Body of pancreas (tissue), 4 donors: ENCODE results near the gene BCAS4. TPM values are rescaled to one million over a fixed set of nuclear protein-coding genes. Genes with fewer than 3 reads are reported as not detected.

ENCODE experiments used
- ATAC-seq: fragments of 150-250 bp; one replicate; pipeline ENCODE4 v1.9.1; 2016
- DNase-seq, 4 donors: peaks; one replicate each; pipeline ENCODE4 v3.0.0-alpha.2; 2019
- H3K27ac ChIP-seq, 4 donors: fragments of 200-600 bp; sonication (generic); 1 replicate in 3 of 4; 2 replicates in 1 of 4; pipeline versions ENCODE4 v1.5.1 to v1.6.1; 2016 to 2019; ENCODE audit warnings: mild to moderate bottlenecking in 1 of 4, mixed read lengths in 1 of 4, moderate library complexity in 1 of 4
- H3K27me3 ChIP-seq, 2 donors: fragments of 200-600 bp; sonication (generic); one replicate each; pipeline ENCODE4 v1.6.0; 2016; ENCODE audit warnings: mild to moderate bottlenecking in 1 of 2
- H3K36me3 ChIP-seq, 2 donors: fragments of 200-600 bp; sonication (generic); replicated peaks in 1 of 2; 2 replicates each; pipeline ENCODE4 v1.5.1; 2016; ENCODE audit warnings: low read depth in 2 of 2; ENCODE audit not compliant: insufficient read depth in 1 of 2
- H3K4me1 ChIP-seq: fragments of 200-600 bp; sonication (generic); one replicate; pipeline ENCODE4 v1.6.0; 2016
- H3K4me3 ChIP-seq, 2 donors: fragments of 200-600 bp; sonication (generic); 1 replicate in 1 of 2; 2 replicates in 1 of 2; pipeline ENCODE4 v1.5.1; 2016 to 2019
- H3K9me3 ChIP-seq, 3 donors: fragments of 200-600 bp; sonication (generic); 1 replicate in 2 of 3; 2 replicates in 1 of 3; pipeline ENCODE4 v1.5.1; 2016
- POLR2A ChIP-seq, 3 donors: fragments of 450-650 bp; IDR thresholded peaks; one replicate each; pipeline ENCODE4 v1.6.1; 2016; ENCODE audit warnings: antibody characterized with exemption in 3 of 3, mild to moderate bottlenecking in 2 of 3
- WGBS, 2 donors: methylation state at CpG; one replicate each; pipeline ENCODE4 v1.1.5; 2017; 5-methylcytosine and 5-hydroxymethylcytosine counted together
- intact Hi-C: fragments of 100-400 bp; cut with DNase I; formaldehyde crosslinking; loops from one replicate; pipeline ENCODE4 v1.15.1; 2023
- total RNA-seq, 2 donors: library from RNA; depleted of rRNA; stranded (reverse); fragments of >200 nt; gene quantifications; one replicate each; pipeline ENCODE4 v1.1.0, GENCODE V29; 2016
- TF ChIP-seq, protein P1 (sequence below), 7 experiments: fragments of 450-650 bp in 4 of 7; fragments of 200-600 bp in 3 of 7; sonication (generic) in 3 of 7; IDR thresholded peaks; one replicate each; pipeline ENCODE4 v1.5.1; 2016 to 2019; ENCODE audit warnings: antibody characterized with exemption in 7 of 7

The BCAS4 gene
- total RNA-seq, 2 donors from 2014 or later: under 0.01 to 2.3 TPM

DNA sequence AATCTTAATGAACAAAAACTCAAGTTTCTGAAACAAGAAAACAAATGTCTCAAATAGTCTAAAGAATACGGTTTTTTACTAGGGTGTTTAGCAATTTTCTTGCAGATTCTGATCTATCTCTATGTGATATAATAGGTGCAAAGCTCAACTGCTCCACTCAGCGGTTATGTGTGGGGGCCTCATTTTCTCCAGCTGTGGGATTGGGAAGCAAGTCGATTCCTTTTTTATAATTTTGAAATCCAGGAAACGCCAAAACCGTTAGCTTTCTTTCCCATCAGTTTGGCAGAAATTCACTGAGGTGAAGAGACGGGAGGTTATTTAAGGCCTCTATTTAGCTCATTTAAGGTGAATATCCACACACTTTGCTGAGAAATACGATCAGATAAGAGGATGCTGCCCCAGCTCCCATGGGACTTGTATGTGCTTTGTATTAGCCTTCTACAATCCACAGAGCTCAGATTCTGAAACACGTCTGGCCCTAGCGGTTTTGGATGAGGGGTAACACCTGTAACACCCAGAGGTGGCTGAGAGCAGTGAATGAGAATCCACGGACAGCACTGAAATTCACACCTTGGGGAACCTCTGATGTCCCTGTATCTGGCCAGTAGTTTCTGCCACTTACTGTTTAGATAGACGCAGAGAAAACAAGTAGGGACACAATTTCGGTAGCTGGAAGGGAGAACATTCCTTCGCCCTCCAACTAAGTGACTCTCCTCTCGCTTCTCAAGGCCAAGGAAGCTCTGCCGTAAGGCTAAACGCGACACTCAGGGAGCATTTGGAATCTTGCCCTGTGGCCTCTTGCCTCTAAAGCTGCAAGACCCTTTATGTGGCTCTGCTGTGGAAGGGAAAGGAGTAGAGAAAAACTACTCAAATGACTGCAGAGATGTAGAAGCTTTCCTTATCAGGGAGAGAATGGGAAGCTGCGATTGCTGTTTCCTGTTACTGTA, 6.5 kb upstream of the BCAS4 start:
- intact Hi-C loops: no loop called here

DNA sequence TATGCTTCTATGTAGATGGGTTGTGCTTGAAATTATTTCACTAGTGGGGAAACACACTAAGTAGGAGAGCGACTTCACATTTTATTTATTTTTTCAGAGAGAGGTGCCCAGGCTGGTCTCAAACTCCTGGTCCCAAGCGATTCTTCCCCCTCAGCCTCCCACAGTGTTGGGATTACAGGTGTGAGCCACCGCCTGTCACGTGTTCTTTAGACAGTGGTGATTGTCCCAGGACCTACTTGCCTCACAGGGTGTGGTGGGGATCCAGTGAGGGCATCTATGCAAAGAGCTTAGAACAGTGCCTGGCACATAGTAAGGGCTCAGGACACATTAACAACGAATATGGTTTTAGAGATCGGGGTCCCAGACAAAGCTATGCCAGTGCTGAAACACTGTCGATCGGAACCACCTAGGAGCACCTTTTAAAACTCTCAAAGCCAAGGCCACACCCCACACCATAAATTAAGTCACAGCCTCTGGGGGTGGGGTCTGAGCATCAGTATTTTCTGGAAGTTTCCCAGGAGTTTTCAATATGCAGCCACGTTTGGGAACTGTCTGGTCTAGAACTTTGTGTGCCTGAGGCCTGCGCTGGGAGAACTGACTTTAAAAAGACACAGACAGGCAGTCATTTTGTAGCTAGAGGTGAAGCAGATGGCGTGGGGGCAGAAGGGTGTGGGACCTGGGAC, 4.8 kb upstream of the BCAS4 start:
- DNase-seq (no peak), ATAC-seq (no peak)
- Histone ChIP-seq H3K27ac (peak overlapping the region; percentile 48 to 85 (median 66)), H3K4me3 (no peak overlapping the region), H3K4me1 (peaks cover 22% of the 10 kb centered on the region), H3K9me3 (no peaks in the 10 kb centered on the region), H3K36me3 (no peaks in the 10 kb centered on the region), H3K27me3 (no peaks in the 10 kb centered on the region)
- 53 to 68% methylated on average over 8 to 11 of the region's 11 CpGs for WGBS, 2 donors
- intact Hi-C loops: no loop called here
- TF ChIP-seq POLR2A (IDR thresholded peaks at IDR 0.05): no peak

More for the DNA sequence above, 6.5 kb upstream of the BCAS4 start:
- Histone ChIP-seq H3K9me3 (no peaks in the 10 kb centered on the region), H3K27me3 (no peaks in the 10 kb centered on the region), H3K27ac (no peak overlapping the region), H3K4me1 (peaks cover 11% of the 10 kb centered on the region), H3K4me3 (no peak overlapping the region), H3K36me3 (no peaks in the 10 kb centered on the region)
- TF ChIP-seq POLR2A (IDR thresholded peaks at IDR 0.05): no peak
- TF ChIP-seq, protein P1, sequence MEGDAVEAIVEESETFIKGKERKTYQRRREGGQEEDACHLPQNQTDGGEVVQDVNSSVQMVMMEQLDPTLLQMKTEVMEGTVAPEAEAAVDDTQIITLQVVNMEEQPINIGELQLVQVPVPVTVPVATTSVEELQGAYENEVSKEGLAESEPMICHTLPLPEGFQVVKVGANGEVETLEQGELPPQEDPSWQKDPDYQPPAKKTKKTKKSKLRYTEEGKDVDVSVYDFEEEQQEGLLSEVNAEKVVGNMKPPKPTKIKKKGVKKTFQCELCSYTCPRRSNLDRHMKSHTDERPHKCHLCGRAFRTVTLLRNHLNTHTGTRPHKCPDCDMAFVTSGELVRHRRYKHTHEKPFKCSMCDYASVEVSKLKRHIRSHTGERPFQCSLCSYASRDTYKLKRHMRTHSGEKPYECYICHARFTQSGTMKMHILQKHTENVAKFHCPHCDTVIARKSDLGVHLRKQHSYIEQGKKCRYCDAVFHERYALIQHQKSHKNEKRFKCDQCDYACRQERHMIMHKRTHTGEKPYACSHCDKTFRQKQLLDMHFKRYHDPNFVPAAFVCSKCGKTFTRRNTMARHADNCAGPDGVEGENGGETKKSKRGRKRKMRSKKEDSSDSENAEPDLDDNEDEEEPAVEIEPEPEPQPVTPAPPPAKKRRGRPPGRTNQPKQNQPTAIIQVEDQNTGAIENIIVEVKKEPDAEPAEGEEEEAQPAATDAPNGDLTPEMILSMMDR (IDR thresholded peaks at IDR 0.05): peak in 6 of 7 experiments; percentile 16 to 52 (median 42)
- 45 to 53% methylated on average over 18 of the region's 18 CpGs for WGBS, 2 donors
- peak; percentile 40 for ATAC-seq
- peak; percentile 34 to 40 (median 38) for DNase-seq

DNA sequence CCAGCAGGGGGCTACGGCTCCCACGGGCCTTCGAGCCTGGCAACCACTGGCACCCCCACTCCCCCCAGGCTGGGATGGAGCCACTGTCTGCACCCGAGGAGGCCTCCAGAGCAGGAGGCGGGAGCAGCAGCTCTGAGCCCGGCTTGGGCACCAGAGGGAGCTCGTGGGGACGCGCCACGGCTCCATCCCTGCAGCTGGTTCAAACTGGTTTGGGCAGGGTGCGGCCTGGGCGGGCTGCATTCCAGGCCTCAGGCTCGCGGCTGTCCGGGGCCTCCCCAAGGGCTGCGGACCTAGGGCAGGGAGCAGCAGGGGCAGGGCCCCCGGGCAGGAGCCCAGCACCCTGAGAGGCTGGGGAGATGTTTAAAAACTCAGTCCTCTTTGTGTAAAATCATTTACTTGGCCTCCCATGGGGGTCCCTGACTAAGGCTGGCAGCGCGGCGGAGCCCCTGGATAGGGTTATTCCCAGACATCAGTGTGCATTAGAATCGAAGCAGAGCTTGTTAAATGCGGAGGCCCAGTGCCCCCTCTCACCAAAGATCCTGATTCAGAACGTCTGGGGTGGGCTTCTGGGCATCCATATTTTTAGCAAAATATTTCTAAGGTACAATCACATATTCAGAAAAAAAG, 4.1 kb upstream of the BCAS4 start:
- TF ChIP-seq, protein P1 (IDR thresholded peaks at IDR 0.05): peak; percentile 57 to 82 (median 73)
- TF ChIP-seq POLR2A (IDR thresholded peaks at IDR 0.05): peak in 2 of 3 donors; percentile 57 to 73
- Histone ChIP-seq H3K36me3 (no peaks in the 10 kb centered on the region), H3K4me3 (no peak overlapping the region), H3K9me3 (no peaks in the 10 kb centered on the region), H3K27ac (peak overlapping the region; percentile 48 to 85 (median 66)), H3K27me3 (no peaks in the 10 kb centered on the region), H3K4me1 (peaks cover 28% of the 10 kb centered on the region)
- ATAC-seq (peak; percentile 87), DNase-seq (peak; percentile 84 to 90 (median 87))
- 12 to 25% methylated on average over 7 to 23 of the region's 23 CpGs for WGBS, 2 donors
- intact Hi-C loops: no loop called here

DNA sequence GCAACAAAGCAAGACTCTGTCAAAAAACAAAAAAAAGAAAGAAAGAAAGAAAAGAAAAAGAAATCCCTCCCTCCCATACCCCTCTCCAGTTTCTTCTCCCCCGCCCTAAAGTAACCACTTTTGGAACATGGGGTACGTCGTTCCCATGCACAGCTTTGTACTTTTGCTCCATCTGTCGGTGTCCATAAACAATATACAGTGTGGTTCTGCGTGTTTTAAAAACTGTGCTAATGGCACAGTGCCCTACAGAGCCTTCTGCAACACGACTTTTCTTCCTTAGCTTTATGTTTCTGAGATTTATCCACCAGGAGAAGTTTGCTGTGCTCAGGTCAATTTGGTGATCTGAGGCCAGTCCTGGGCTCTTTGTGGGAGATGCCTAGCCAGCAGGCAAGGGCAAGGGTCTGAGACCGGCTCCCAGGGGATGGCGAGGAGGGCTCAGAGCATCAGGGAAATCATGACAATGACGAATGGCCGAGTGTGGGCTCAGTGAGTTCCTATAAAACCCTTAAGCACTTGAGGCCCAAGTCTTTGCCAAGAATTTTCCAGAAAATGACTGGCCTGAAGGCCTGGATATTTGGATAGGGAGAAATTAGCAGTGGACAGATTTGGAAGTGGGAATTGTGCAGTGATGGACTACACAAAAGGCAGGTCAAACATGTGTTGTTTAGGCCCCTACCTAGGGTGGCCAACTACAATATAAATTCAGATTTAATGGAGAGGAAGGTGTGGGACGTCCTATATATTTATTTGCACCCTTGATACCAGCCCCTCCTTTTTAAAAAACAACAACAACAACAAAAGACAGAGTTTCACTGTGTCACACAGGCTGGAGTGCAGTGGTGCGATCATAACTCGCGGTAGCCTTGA, 1.9 kb upstream of the BCAS4 start:
- Histone ChIP-seq H3K4me3 (no peak overlapping the region), H3K9me3 (no peaks in the 10 kb centered on the region), H3K27me3 (no peaks in the 10 kb centered on the region), H3K4me1 (peaks cover 29% of the 10 kb centered on the region), H3K27ac (no peak overlapping the region), H3K36me3 (no peaks in the 10 kb centered on the region)
- TF ChIP-seq, protein P1 (IDR thresholded peaks at IDR 0.05): no peak
- TF ChIP-seq POLR2A (IDR thresholded peaks at IDR 0.05): no peak
- DNase-seq (no peak), ATAC-seq (no peak)
- intact Hi-C loops: no loop called here
- WGBS, 2 donors: 77% methylated on average over 14 of the region's 14 CpGs
